Naive thymus-derived CD4-positive, alpha-beta T cell (primary cell): ENCODE data around the gene OR9A4. TPM values are rescaled to one million over a fixed set of nuclear protein-coding genes. Genes with fewer than 3 reads are reported as not detected.

Source experiments
- ATAC-seq: fragments of 150-1000 bp; cut with Tn5 transposase; 2 replicates; pipeline ENCODE4 v1.10.0; 2021; ENCODE audit warnings: mild to moderate bottlenecking, moderate library complexity
- CTCF ChIA-PET: fragments of 350-600 bp; sonication (Branson Sonifier 250); formaldehyde crosslinking; loops from one replicate; lab custom pipeline; 2021; ENCODE audit warnings: antibody characterized with exemption; lab: Charles Lee
- POLR2A ChIA-PET: fragments of 350-600 bp; sonication (Branson Sonifier 250); formaldehyde crosslinking; loops from one replicate; lab custom pipeline; 2021; ENCODE audit warnings: antibody characterized with exemption, inconsistent platforms; lab: Charles Lee
- DNase-seq, 9 donors: peaks; one replicate each; pipeline versions ENCODE4 v3.0.0 to v3.0.0-alpha.2; 2020 to 2022; ENCODE audit warnings: mixed read lengths in 1 of 9
- H3K27ac ChIP-seq: one replicate; pipeline ENCODE4 v1.7.0; 2013; ENCODE audit warnings: mild to moderate bottlenecking, low read depth, low read length, moderate library complexity
- H3K27me3 ChIP-seq, 2 donors: one replicate each; pipeline ENCODE4 v1.7.0; 2013; ENCODE audit warnings: low read length in 2 of 2, mild to moderate bottlenecking in 2 of 2, moderate library complexity in 2 of 2; ENCODE audit not compliant: control insufficient read depth in 2 of 2, insufficient read depth in 2 of 2
- H3K36me3 ChIP-seq, 3 experiments: 1 replicate in 2 of 3; 2 replicates in 1 of 3; pipeline ENCODE4 v1.7.0; 2013; ENCODE audit warnings: low read length in 3 of 3, mild to moderate bottlenecking in 3 of 3, moderate library complexity in 1 of 3; ENCODE audit not compliant: insufficient read depth in 3 of 3, control insufficient read depth in 2 of 3
- H3K4me1 ChIP-seq, 2 donors: one replicate each; pipeline ENCODE4 v1.7.0; 2013; ENCODE audit warnings: low read length in 2 of 2, mild to moderate bottlenecking in 2 of 2, moderate library complexity in 1 of 2; ENCODE audit not compliant: control insufficient read depth in 2 of 2, insufficient read depth in 2 of 2
- H3K4me3 ChIP-seq: 2 replicates; pipeline ENCODE4 v1.7.0; 2013; ENCODE audit warnings: mild to moderate bottlenecking, low read length
- H3K9me3 ChIP-seq, 3 experiments: 1 replicate in 2 of 3; 2 replicates in 1 of 3; pipeline ENCODE4 v1.7.0; 2013; ENCODE audit warnings: low read length in 3 of 3; ENCODE audit not compliant: control insufficient read depth in 2 of 3
- H3K27ac Mint-ChIP-seq, 9 donors: one replicate each; pipeline ENCODE4 v1.8.0; 2020 to 2022; ENCODE audit warnings: mixed read lengths in 9 of 9, mild to moderate bottlenecking in 8 of 9, moderate library complexity in 5 of 9, inconsistent platforms in 2 of 9
- H3K27me3 Mint-ChIP-seq, 5 donors: one replicate each; pipeline ENCODE4 v1.8.0; 2021 to 2022; ENCODE audit warnings: mixed read lengths in 5 of 5, mild to moderate bottlenecking in 1 of 5
- H3K36me3 Mint-ChIP-seq, 5 donors: one replicate each; pipeline ENCODE4 v1.8.0; 2020 to 2022; ENCODE audit warnings: mixed read lengths in 5 of 5, mild to moderate bottlenecking in 3 of 5, inconsistent platforms in 1 of 5
- H3K4me1 Mint-ChIP-seq, 7 donors: one replicate each; pipeline ENCODE4 v1.8.0; 2020 to 2022; ENCODE audit warnings: mixed read lengths in 7 of 7, mild to moderate bottlenecking in 3 of 7, inconsistent platforms in 1 of 7
- H3K4me3 Mint-ChIP-seq, 10 donors: one replicate each; pipeline ENCODE4 v1.8.0; 2020 to 2022; ENCODE audit warnings: mild to moderate bottlenecking in 10 of 10, mixed read lengths in 10 of 10, moderate library complexity in 6 of 10, inconsistent platforms in 2 of 10
- H3K9me3 Mint-ChIP-seq, 11 donors: one replicate each; pipeline ENCODE4 v1.8.0; 2020 to 2022; ENCODE audit warnings: mixed read lengths in 11 of 11, mild to moderate bottlenecking in 4 of 11, inconsistent platforms in 1 of 11, moderate library complexity in 1 of 11
- intact Hi-C, 2 donors: fragments of 100-400 bp; cut with micrococcal nuclease; formaldehyde crosslinking; loops; one replicate each; pipeline ENCODE4 v1.15.1; 2023
- polyA plus RNA-seq, 2 donors: library from polyadenylated mRNA; unstranded; fragments of 300-500 nt; fragmentation: Illumina TruSeq; gene quantifications; one replicate each; pipeline ENCODE4 v1.2.3, GENCODE V29; 2021
- total RNA-seq, 6 experiments: library from RNA in 5 of 6; stranded (reverse) in 5 of 6; gene quantifications; 1 replicate in 5 of 6; 2 replicates in 1 of 6; pipeline ENCODE4 v1.2.3 and lab custom pipeline; 2021 to 2026

OR9A4 gene, protein sequence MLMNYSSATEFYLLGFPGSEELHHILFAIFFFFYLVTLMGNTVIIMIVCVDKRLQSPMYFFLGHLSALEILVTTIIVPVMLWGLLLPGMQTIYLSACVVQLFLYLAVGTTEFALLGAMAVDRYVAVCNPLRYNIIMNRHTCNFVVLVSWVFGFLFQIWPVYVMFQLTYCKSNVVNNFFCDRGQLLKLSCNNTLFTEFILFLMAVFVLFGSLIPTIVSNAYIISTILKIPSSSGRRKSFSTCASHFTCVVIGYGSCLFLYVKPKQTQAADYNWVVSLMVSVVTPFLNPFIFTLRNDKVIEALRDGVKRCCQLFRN
- total RNA-seq = not detected
- not detected for polyA plus RNA-seq
- total RNA-seq (lab: John Stamatoyannopoulos, UW) = not detected

GRCh38 chr7:141916099-141916498, at the start of gene OR9A4:
Gene OR9A4 (plus strand): TSS chr7:141916399. CDS start chr7:141918876, 2,477 bp downstream.
- ChIA-PET POLR2A (no interaction called here), CTCF (no interaction called here)
- Mint-ChIP-seq H3K27ac (no peak within 1 kb of the TSS), H3K4me1 (no peaks in the 10 kb centered on the region), H3K4me3 (no peak within 1 kb of the TSS), H3K27me3 (peaks cover 0 to 18% (median 11%) of the 10 kb centered on the region in 5 donors), H3K9me3 (peaks cover 0 to 5% (median 3%) of the 10 kb centered on the region in 11 donors), H3K36me3 (no peaks in the 10 kb centered on the region)
- Histone ChIP-seq H3K36me3 (no peaks in the 10 kb centered on the region), H3K9me3 (no peaks in the 10 kb centered on the region), H3K4me1 (no peaks in the 10 kb centered on the region), H3K4me3 (no peak within 1 kb of the TSS), H3K27me3 (no peaks in the 10 kb centered on the region), H3K27ac (no peak within 1 kb of the TSS)
- DNase-seq (no peak), ATAC-seq (no peak)
- intact Hi-C loops = no loop called here

DNA sequence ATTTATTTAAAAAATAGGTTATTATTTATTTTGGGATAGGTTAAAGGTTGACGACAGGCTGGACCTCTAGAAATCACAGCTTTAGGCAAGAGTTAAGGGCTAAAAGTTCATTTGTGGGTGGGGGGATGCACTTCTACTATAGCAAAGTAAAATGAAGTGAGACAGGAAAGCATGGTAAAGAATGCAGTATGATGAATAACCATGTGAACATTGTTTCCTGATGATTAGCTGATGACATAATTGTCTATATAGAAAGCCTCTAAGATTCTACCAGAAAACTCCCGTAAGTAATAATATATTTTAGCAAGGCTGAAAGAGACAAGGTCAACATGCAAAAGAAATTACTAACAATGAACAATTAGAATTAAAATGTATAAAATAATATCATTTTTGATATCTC, 49.2 kb upstream of the OR9A4 start:
- ChIA-PET POLR2A (no interaction called here), CTCF (no interaction called here)
- peaks cover 0 to 3% (median 0%) of the 10 kb centered on the region in 7 donors for H3K4me1 Mint-ChIP-seq
- Histone ChIP-seq H3K4me1 (no peaks in the 10 kb centered on the region), H3K4me3 (no peak overlapping the region), H3K9me3 (no peaks in the 10 kb centered on the region), H3K36me3 (no peaks in the 10 kb centered on the region), H3K27me3 (no peaks in the 10 kb centered on the region), H3K27ac (no peak overlapping the region)
- no peak overlapping the region for H3K4me3 Mint-ChIP-seq
- DNase-seq (no peak), ATAC-seq (no peak)
- H3K36me3 Mint-ChIP-seq = peaks cover 0 to 4% (median 0%) of the 10 kb centered on the region in 5 donors
- intact Hi-C loops = no loop called here
- peaks cover 0 to 33% (median 12%) of the 10 kb centered on the region in 11 donors for H3K9me3 Mint-ChIP-seq
- H3K27ac Mint-ChIP-seq = no peak overlapping the region
- H3K27me3 Mint-ChIP-seq = peaks cover 0 to 9% (median 3%) of the 10 kb centered on the region in 5 donors

DNA sequence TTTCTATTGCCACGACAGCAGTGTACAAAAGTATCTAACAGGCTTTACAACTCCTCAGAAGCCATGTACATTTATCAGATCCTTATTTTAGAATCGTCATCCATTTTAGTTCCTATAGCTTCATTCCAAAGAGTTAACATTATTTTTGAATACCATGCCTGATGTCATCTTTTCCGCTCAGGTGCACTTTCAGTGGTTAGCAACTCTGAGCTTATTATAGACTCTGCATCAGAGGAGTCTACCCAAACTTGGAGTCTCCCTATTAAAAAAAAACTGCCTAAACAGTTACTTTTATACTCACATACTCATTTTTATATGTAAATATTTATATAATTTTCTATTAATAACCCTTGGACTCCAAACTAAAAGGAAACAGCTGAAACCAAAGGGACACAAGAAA, 43.3 kb upstream of the OR9A4 start:
- H3K4me3 Mint-ChIP-seq = no peak overlapping the region
- H3K27me3 ChIP-seq = no peaks in the 10 kb centered on the region
- POLR2A ChIA-PET = no interaction called here
- intact Hi-C loops = no loop called here
- no peak overlapping the region for H3K4me3 ChIP-seq
- no peak for ATAC-seq
- CTCF ChIA-PET = no interaction called here
- peaks cover 0 to 27% (median 9%) of the 10 kb centered on the region in 11 donors for H3K9me3 Mint-ChIP-seq
- no peaks in the 10 kb centered on the region for H3K9me3 ChIP-seq
- peaks cover 0 to 3% (median 0%) of the 10 kb centered on the region in 5 donors for H3K27me3 Mint-ChIP-seq
- H3K27ac ChIP-seq = no peak overlapping the region
- no peaks in the 10 kb centered on the region for H3K4me1 Mint-ChIP-seq
- no peak for DNase-seq
- H3K4me1 ChIP-seq = no peaks in the 10 kb centered on the region
- no peak overlapping the region for H3K27ac Mint-ChIP-seq
- no peaks in the 10 kb centered on the region for H3K36me3 ChIP-seq
- no peaks in the 10 kb centered on the region for H3K36me3 Mint-ChIP-seq

GRCh38 chr7:141874787-141875186, 41.4 kb upstream of the OR9A4 start:
- no peaks in the 10 kb centered on the region for H3K36me3 Mint-ChIP-seq
- no peaks in the 10 kb centered on the region for H3K36me3 ChIP-seq
- ChIA-PET CTCF (no interaction called here), POLR2A (no interaction called here)
- H3K27ac Mint-ChIP-seq = no peak overlapping the region
- H3K4me1 ChIP-seq = no peaks in the 10 kb centered on the region
- DNase-seq (no peak), ATAC-seq (peak; percentile 29)
- no peaks in the 10 kb centered on the region for H3K4me1 Mint-ChIP-seq
- intact Hi-C loops = no loop called here
- no peaks in the 10 kb centered on the region for H3K9me3 ChIP-seq
- H3K27ac ChIP-seq = no peak overlapping the region
- H3K27me3 Mint-ChIP-seq = peaks cover 0 to 4% (median 0%) of the 10 kb centered on the region in 5 donors
- no peak overlapping the region for H3K4me3 Mint-ChIP-seq
- H3K4me3 ChIP-seq = no peak overlapping the region
- H3K9me3 Mint-ChIP-seq = peaks cover 0 to 25% (median 7%) of the 10 kb centered on the region in 11 donors
- no peaks in the 10 kb centered on the region for H3K27me3 ChIP-seq

DNA sequence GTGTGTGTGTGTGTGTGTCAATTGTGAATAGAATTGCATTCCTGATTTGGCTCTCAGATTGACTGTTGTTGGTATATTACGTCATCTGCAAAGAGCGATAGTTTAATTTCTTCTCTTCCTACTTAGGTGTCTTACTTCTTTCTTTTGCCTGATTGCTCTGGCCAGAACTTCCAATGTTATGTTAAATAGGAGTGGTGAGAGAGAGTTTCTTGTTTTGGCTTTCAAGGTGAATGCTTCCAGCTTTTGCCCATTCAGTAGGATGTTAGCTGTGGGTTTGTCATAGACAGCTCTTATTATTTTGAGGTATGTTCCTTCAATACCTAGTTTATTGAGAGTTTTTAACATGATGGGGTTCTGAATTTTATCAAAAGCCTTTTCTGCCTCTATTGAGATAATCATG, 40.7 kb upstream of the OR9A4 start:
- CTCF ChIA-PET = no interaction called here
- intact Hi-C loops = no loop called here
- H3K9me3 Mint-ChIP-seq = peaks cover 0 to 19% (median 4%) of the 10 kb centered on the region in 11 donors

GRCh38 chr7:141876371-141876770, 39.8 kb upstream of the OR9A4 start:
- Mint-ChIP-seq H3K36me3 (no peaks in the 10 kb centered on the region), H3K4me3 (no peak overlapping the region), H3K27ac (no peak overlapping the region), H3K27me3 (peaks cover 0 to 4% (median 0%) of the 10 kb centered on the region in 5 donors), H3K4me1 (no peaks in the 10 kb centered on the region), H3K9me3 (peaks cover 0 to 11% (median 3%) of the 10 kb centered on the region in 11 donors)
- ChIA-PET POLR2A (no interaction called here), CTCF (no interaction called here)
- H3K9me3 ChIP-seq = no peaks in the 10 kb centered on the region
- intact Hi-C loops = no loop called here
- ATAC-seq (no peak), DNase-seq (no peak)
- no peak overlapping the region for H3K4me3 ChIP-seq
- H3K36me3 ChIP-seq = no peaks in the 10 kb centered on the region
- no peak overlapping the region for H3K27ac ChIP-seq
- no peaks in the 10 kb centered on the region for H3K27me3 ChIP-seq
- H3K4me1 ChIP-seq = no peaks in the 10 kb centered on the region

More for the DNA sequence above, 40.7 kb upstream of the OR9A4 start:
- Mint-ChIP-seq H3K4me1 (no peaks in the 10 kb centered on the region), H3K4me3 (no peak overlapping the region), H3K27ac (no peak overlapping the region), H3K27me3 (peaks cover 0 to 4% (median 0%) of the 10 kb centered on the region in 5 donors), H3K36me3 (no peaks in the 10 kb centered on the region)
- POLR2A ChIA-PET = no interaction called here
- Histone ChIP-seq H3K9me3 (no peaks in the 10 kb centered on the region), H3K36me3 (no peaks in the 10 kb centered on the region), H3K4me3 (no peak overlapping the region), H3K4me1 (no peaks in the 10 kb centered on the region), H3K27ac (no peak overlapping the region), H3K27me3 (no peaks in the 10 kb centered on the region)
- no peak for ATAC-seq
- DNase-seq = no peak

- no peak overlapping the region for H3K4me3 Mint-ChIP-seq
- H3K4me1 ChIP-seq = no peaks in the 10 kb centered on the region
- H3K9me3 Mint-ChIP-seq = peaks cover 0 to 14% (median 3%) of the 10 kb centered on the region in 11 donors
- CTCF ChIA-PET = no interaction called here
- H3K27me3 ChIP-seq = no peaks in the 10 kb centered on the region
- peak overlapping the region in 1 of 9 donors; percentile 32 for H3K27ac Mint-ChIP-seq
- no peaks in the 10 kb centered on the region for H3K9me3 ChIP-seq
- H3K27me3 Mint-ChIP-seq = peaks cover 0 to 8% (median 0%) of the 10 kb centered on the region in 5 donors
- intact Hi-C loops = no loop called here
- POLR2A ChIA-PET = no interaction called here
- DNase-seq (no peak), ATAC-seq (no peak)
- H3K36me3 ChIP-seq = no peaks in the 10 kb centered on the region
- no peaks in the 10 kb centered on the region for H3K36me3 Mint-ChIP-seq
- H3K4me3 ChIP-seq = no peak overlapping the region
- H3K4me1 Mint-ChIP-seq = no peaks in the 10 kb centered on the region
- H3K27ac ChIP-seq = no peak overlapping the region
Measured at GRCh38 chr7:141877365-141877764, 38.8 kb upstream of the OR9A4 start.
